OCI-LY3 (cell line): Measurements from ENCODE around the gene BTNL8.

Experiments
- CTCF ChIP-seq: fragments of 200-600, 300-600 bp; sonication (generic); IDR thresholded peaks from 2 replicates; pipeline ENCODE4 v1.5.1; 2014; ENCODE audit warnings: antibody characterized with exemption, low read length, low read depth
- EZH2phosphoT487 ChIP-seq: fragments of 200-600 bp; shearing (Covaris generic); IDR thresholded peaks from 2 replicates; pipeline ENCODE4 v1.6.1; 2018; ENCODE audit warnings: antibody characterized with exemption, mixed run types, low read depth

GRCh38 chr5:180938294-180938693 lies 39.3 kb downstream of the BTNL8 start:
- TF ChIP-seq CTCF, result no peak
- TF ChIP-seq EZH2phosphoT487, result no peak
